ENCODE results near the gene RTTN. TPM values are rescaled to one million over a fixed set of nuclear protein-coding genes. Genes with fewer than 3 reads are reported as not detected.

Gene RTTN
- total and polyA plus RNA-seq, 2 of the 4 experiments (the other 2 are of a cell fraction), result 5.8 to 19.9 TPM

DNA sequence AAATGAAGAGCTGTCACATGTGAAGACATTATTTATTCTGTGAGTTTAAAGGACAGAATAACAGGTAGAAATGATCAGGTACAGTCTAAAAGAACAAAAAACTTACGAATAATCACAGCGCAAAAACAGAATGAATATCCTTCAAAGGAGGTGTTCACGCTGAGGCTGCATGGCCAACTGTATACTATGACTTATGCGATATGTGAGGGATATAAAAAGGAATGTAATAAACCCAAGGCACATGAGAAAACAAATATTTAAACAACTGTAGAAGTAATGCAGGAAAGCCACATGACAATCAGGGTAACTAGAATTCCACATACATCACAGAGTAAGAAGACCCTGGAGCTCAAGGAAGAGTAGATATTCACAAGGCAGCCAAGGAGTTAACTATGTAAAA is 81.3 kb downstream of the RTTN start:
- ATAC-seq (ENCODE audit: low read depth), result no peak
- WGBS, 2 experiments (ENCODE audit: extremely low coverage in 2 of 2, insufficient read length in 1 of 2), result no CpG with 5 or more reads among the region's 4 CpGs
- POLR2A ChIA-PET (ENCODE audit: unreplicated experiment), result interaction anchor here (0.5 kb wide), 1 partner anchor 70 kb away, joined by 8 read pairs; no protein-coding TSS in a partner anchor

More for the DNA sequence above, 81.3 kb downstream of the RTTN start:
- Histone ChIP-seq H3K4me3 (ENCODE audit: insufficient read depth, low read depth, low read length) (no peak overlapping the region), H2AK5ac (ENCODE audit: low read depth, low read length) (no peak overlapping the region), H3K18ac (ENCODE audit: low read depth, low read length) (no peak overlapping the region), H3K9ac (ENCODE audit: low read depth, low read length) (no peak overlapping the region), H3K9me3 (ENCODE audit: control insufficient read depth, insufficient read depth, low read length) (no peaks in the 10 kb centered on the region; the same call in 1 of the 2 replicates), H3K4me1 (ENCODE audit: control insufficient read depth, insufficient read depth, low read length) (no peaks in the 10 kb centered on the region), H2BK15ac (ENCODE audit: low read depth, low read length) (no peak overlapping the region), H4K20me1 (ENCODE audit: insufficient read depth, low read length) (no peaks in the 10 kb centered on the region), H2BK20ac (ENCODE audit: low read depth, low read length) (no peak overlapping the region), H3K14ac (replicated peaks; ENCODE audit: low read depth, low read length) (no peak overlapping the region), H3K79me1 (ENCODE audit: low read depth in 1 of 2, low read length in 2 of 2) (no peaks in the 10 kb centered on the region), H2BK120ac (ENCODE audit: low read depth, low read length) (no peak overlapping the region), H3K56ac (ENCODE audit: extremely low read depth, insufficient read depth, low read length) (no peak overlapping the region), H3K9me1 (ENCODE audit: insufficient read depth, low read length) (no peaks in the 10 kb centered on the region), H3K4ac (ENCODE audit: low read depth, low read length) (no peak overlapping the region), H4K91ac (ENCODE audit: insufficient read depth, low read depth, low read length) (no peak overlapping the region), H3K4me2 (ENCODE audit: low read depth, low read length) (no peak overlapping the region), H4K8ac (ENCODE audit: low read depth in 2 of 2, low read length in 2 of 2) (no peak overlapping the region), H2BK5ac (ENCODE audit: low read depth, low read length, poor library complexity, severe bottlenecking) (no peak overlapping the region), H3K36me3 (ENCODE audit: control insufficient read depth, insufficient read depth, low read length) (peaks cover 2% of the 10 kb centered on the region), H3K27me3 (ENCODE audit: control insufficient read depth, insufficient read depth, low read length) (no peaks in the 10 kb centered on the region), H3K27ac (ENCODE audit: insufficient read depth, low read length) (no peak overlapping the region), H2AFZ (replicated peaks; ENCODE audit: low read length, poor library complexity) (no peak overlapping the region), H4K5ac (ENCODE audit: low read depth, low read length) (no peak overlapping the region), H2AK9ac (replicated peaks; ENCODE audit: low read depth, low read length, poor library complexity) (no peak overlapping the region), H3K23ac (ENCODE audit: low read depth, low read length) (no peak overlapping the region; the same call in 1 of the 2 replicates)
- dilution Hi-C loops (cut with HindIII; ENCODE audit: low sequenced_read_pairs, unreplicated experiment), result no loop called here
- intact Hi-C loops (cut with micrococcal nuclease), result no loop called here
- no peak for DNase-seq
- in situ Hi-C loops (cut with MboI; ENCODE audit: low sequenced_read_pairs), result no loop called here
- TF ChIP-seq NFE2L2 (IDR thresholded peaks at IDR 0.05; ENCODE audit: low read depth, low read length), result no peak
- TF ChIP-seq SMC3 (IDR thresholded peaks at IDR 0.05; ENCODE audit: low read depth, low read length), result no peak
- TF ChIP-seq POLR2A (IDR thresholded peaks at IDR 0.05; ENCODE audit: low read depth, low read length), result no peak
- no peak for TF ChIP-seq CHD1 (IDR thresholded peaks at IDR 0.05; ENCODE audit: low read depth, low read length)
- TF ChIP-seq MAZ (IDR thresholded peaks at IDR 0.05; ENCODE audit: borderline replicate concordance, low read depth, low read length), result no peak
- TF ChIP-seq, protein P1, sequence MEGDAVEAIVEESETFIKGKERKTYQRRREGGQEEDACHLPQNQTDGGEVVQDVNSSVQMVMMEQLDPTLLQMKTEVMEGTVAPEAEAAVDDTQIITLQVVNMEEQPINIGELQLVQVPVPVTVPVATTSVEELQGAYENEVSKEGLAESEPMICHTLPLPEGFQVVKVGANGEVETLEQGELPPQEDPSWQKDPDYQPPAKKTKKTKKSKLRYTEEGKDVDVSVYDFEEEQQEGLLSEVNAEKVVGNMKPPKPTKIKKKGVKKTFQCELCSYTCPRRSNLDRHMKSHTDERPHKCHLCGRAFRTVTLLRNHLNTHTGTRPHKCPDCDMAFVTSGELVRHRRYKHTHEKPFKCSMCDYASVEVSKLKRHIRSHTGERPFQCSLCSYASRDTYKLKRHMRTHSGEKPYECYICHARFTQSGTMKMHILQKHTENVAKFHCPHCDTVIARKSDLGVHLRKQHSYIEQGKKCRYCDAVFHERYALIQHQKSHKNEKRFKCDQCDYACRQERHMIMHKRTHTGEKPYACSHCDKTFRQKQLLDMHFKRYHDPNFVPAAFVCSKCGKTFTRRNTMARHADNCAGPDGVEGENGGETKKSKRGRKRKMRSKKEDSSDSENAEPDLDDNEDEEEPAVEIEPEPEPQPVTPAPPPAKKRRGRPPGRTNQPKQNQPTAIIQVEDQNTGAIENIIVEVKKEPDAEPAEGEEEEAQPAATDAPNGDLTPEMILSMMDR (conservative IDR thresholded peaks at IDR 0.05; ENCODE audit: low read depth, low read length), result no peak
- no peak for TF ChIP-seq CEBPB (IDR thresholded peaks at IDR 0.05; ENCODE audit: low read depth, low read length)
- TF ChIP-seq ELK1 (IDR thresholded peaks at IDR 0.05; ENCODE audit: borderline replicate concordance, low read depth, low read length), result no peak
- TF ChIP-seq RCOR1 (IDR thresholded peaks at IDR 0.05; ENCODE audit: insufficient replicate concordance, low read length), result no peak
- no peak for TF ChIP-seq RAD21 (IDR thresholded peaks at IDR 0.05; ENCODE audit: low read length)
- no peak for TF ChIP-seq USF2 (IDR thresholded peaks at IDR 0.05; ENCODE audit: low read depth, low read length)
- no peak for TF ChIP-seq MAFK (IDR thresholded peaks at IDR 0.05; ENCODE audit: low read depth, low read length)
- TF ChIP-seq BHLHE40 (IDR thresholded peaks at IDR 0.05; ENCODE audit: low read depth, low read length), result no peak
- no peak for TF ChIP-seq MXI1 (IDR thresholded peaks at IDR 0.05; ENCODE audit: borderline replicate concordance, low read depth, low read length)
- BruUV-seq (replicated peaks), result no TSS peak
- CTCF ChIA-PET, result no interaction called here
